HG03103 (cell line): ENCODE measurements around the gene ETNPPL.

Experiments
- ATAC-seq: cut with Tn5 transposase; IDR thresholded peaks from one replicate; pipeline ENCODE4 v1.9.1; 2021; ENCODE audit warnings: low read depth; ENCODE audit not compliant: unreplicated experiment

ETNPPL gene

DNA sequence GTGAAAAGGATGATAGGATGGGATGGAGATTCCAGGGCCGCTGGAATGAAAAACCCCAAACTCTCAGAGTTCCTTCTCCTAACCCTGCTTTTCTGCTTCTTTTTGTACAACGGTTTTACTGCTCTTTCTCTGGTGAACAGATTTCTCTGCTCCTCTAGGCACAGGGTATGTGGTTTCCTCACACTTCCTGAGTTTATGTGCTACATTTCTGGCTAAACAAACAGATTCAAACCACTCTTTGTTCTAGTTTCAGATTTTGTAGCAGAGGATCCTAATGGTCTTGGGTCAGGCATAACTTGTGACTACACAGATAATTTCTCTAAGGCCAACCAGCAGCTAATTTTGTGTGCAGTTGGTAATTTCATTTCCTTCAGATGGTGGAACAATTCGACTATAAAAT is 59.9 kb downstream of the ETNPPL start:
- ATAC-seq: no peak

- ATAC-seq: no peak
Measured at GRCh38 chr4:108700081-108700757, 62.6 kb downstream of the ETNPPL start.

- ATAC-seq: no peak
Measured at GRCh38 chr4:108696160-108696559, 66.7 kb downstream of the ETNPPL start.

DNA sequence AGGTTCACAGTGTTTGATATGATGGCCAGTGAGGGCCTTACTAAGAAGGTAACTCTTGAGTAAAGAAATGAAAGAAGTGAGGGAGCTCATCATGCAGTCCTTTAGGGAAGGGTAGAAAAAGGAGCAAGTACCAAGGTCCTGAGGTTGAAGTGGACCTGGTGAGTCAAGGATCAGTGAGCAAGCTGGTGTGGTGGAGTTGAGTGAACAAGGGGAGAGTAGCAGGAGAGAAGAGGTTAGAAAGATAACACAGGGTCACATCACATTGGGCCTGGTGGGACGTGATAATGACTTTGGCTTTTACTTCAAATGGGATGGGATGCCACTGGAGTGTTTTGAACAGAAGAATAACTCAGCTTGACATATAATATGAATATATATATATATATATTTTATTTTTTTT is 67.8 kb downstream of the ETNPPL start:
- ATAC-seq: no peak

- ATAC-seq: no peak
Measured at GRCh38 chr4:108694423-108694822, 68.4 kb downstream of the ETNPPL start.

GRCh38 chr4:108693819-108694218 is 69.0 kb downstream of the ETNPPL start:
- ATAC-seq: no peak

- no peak for ATAC-seq
Measured at GRCh38 chr4:108693211-108693610, 69.6 kb downstream of the ETNPPL start.
